HG02885 (cell line): ENCODE measurements around the gene CLTC.

Source experiments
- ATAC-seq: cut with Tn5 transposase; IDR thresholded peaks from one replicate; pipeline ENCODE4 v1.9.1; 2021; ENCODE audit warnings: mild to moderate bottlenecking; ENCODE audit not compliant: unreplicated experiment, poor library complexity

The CLTC gene

DNA sequence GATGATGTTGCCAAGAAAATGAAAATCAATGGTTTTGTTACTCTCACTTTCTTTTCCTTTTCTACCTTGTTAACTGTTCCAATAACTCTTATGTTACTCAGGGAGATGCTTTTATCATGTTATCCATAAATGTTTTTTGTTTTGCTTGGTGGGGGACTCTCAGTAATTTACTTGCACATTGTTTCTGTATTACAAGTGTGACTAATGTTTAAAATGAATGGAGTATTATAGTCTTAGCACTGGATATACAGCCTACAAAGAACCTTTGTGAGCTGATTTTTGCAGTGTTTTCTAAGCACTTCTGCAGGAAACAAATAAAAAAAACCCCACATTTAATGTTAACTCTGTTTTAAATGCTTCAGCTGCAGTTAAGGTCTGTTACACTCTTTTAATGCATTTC is 99.8 kb downstream of the CLTC start:
- ATAC-seq, result no peak

DNA sequence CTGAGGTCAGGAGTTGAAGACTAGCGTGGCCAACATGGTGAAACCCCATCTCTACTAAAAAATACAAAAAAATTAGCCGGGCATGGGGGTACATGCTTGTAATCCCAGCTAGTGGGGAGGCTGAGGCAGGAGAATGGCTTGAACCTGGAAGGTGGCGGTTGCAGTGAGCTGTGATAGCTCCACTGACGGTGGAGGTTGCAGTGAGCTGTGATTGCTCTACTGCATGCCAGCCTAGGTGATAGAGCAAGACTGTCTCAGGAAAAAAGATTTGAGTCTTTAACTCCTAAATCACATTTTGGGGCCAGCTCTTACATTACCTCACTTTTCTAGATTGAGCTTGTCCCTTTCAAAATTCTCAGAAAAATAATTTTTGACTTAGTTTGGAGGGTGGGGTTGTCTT is 102.9 kb downstream of the CLTC start:
- ATAC-seq, result no peak

DNA sequence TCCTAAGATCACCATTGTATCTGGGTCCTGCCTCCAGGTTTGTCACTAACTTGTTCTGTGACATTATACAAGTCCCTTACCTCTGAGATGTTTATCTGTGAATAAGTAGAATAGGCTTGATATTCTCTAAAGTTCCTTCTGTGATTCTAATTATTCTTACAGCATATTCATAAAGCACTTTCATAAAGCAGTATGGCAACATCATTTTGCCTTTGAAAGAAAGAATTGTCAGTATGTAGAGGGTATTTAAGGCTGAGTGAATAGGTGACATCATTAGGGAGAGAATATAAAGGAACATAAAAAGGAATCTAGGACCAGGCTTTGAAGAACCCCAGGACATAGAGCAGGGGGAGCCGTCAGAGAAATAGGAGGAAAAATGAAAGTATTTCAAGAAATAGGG is 103.3 kb downstream of the CLTC start:
- ATAC-seq, result no peak

DNA sequence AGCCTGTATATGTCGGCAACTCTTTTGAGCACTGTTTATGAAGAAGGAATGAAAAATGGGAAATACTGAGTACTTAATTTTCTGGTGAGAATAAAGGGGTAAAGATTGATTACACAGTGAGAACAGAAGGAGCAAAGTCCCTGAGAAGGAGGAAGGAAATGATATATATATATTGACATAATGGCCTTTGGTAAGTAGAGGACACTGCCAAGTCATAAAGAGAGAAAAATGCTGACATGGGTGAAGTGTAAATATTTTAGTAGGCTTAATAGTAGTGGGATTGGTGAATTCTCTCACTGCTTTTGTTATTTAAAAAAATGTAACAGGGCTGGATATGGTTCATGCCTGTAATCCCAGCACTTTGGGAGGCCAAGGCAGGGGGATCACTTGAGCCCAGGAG is 103.9 kb downstream of the CLTC start:
- ATAC-seq, result no peak

- no peak for ATAC-seq
These were observed 106.0 kb downstream of the CLTC start for GRCh38 chr17:59725691-59726090.

DNA sequence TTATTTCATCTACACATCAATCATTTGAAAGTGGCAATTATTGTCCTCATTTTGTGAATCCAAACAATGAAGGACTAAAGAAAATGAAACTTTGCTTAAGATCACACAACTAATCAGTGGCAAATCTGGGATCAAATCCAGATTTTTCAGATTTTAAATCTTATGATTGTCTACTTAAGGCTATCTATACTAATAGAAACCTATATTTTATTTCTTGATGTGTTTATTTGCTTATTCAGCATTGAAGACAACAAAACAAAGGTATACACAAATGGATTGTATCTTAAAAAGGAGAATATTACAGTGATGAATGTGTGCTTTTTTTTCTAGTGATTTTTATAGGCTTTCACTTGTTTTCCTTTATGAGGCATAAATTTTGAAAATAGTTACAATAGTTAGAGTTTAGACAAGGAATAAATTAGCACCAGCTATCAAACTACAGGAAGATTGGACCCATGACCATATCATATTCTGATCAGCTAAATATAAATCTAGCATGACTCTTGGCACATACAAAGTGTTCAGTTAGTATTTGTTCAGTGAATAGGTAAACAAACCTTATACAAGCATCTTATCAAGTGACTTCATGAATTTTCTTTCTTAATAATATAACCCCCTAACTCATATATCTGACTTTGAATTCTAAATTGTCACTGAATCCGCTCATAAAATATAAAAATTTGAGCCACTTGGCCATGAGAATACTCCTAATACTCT is 108.3 kb downstream of the CLTC start:
- no peak for ATAC-seq

- ATAC-seq, result no peak
These were observed 110.7 kb downstream of the CLTC start for GRCh38 chr17:59730268-59730834.

DNA sequence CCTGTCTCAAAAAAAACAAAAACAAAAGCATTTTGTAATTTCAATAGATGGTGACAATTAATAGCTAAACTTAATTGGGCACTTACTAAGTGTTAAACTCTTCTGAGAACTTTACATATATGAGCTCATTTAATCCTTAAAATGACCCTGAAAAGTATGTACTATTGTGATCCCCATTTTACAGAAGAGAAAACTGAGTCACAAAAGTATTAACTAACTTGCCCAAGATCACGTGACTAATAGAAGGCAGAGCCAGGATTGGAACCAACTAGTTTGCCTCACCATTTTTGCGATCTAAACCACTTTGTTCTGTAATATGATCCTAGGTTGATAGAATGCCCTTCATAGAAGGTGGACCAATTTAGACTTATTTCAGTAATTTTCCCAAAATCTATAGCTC is 114.0 kb downstream of the CLTC start:
- no peak for ATAC-seq

GRCh38 chr17:59734226-59734625 is 114.5 kb downstream of the CLTC start:
- ATAC-seq, result no peak

DNA sequence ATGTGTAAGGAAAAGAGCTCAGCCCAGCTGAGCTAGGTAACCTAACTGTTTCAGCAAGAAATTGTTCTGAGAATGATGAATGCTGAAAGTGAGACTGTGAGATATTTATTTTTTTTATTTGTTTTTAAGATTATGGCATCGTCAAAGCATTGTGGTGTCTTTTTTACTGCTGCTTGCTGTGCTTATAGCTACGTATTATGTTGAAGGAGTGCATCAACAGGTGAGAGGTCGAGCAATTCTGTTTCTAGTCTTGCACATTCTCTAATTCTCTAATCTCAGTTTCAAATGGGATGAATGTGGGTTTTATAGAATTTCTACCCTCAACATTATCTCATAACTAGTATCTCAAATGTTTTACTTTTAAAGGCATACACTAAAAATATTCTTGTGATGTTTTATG is 117.6 kb downstream of the CLTC start:
- ATAC-seq, result no peak

DNA sequence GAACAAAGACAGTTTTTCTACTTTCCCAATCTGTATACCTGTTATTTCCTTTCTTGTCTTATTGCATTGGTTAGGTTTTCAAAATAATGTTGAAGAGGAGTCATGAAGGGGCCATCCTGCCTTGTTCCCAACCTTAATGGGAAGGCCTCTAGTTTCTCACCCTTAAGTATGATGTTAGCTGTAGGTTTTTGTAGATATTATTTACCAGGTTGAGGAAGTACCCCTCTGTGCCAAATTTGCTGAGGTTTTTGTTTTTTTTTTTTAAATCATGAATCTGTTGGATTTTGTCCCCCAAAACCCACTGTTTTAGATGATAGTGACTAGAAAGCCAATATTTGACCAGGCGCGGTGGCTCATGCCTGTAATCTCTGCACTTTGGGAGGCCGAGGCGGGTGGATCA is 124.1 kb downstream of the CLTC start:
- ATAC-seq, result no peak

- ATAC-seq, result no peak
These were observed 125.3 kb downstream of the CLTC start for GRCh38 chr17:59745040-59745439.
